COLO668 (cell line): ENCODE measurements around the gene MACO1.
"Not testable (repeated sequence)": the region's sequence is repeated elsewhere in the genome, so short reads cannot be mapped to it uniquely, and the experiment has no call there.

Source experiments
- DNase-seq: peaks from one replicate; lab custom pipeline; 2025; ENCODE audit not compliant: unreplicated experiment; lab: John Stamatoyannopoulos, UW

MACO1 gene

GRCh38 chr1:25430073-25430966 lies at the start of gene MACO1:
TSS of gene MACO1 (plus strand) at chr1:25430897. CDS start at chr1:25431099, 202 bp downstream.
- peak; percentile 99 for DNase-seq

- not testable (repeated sequence) for DNase-seq
Observed at GRCh38 chr1:25382543-25382942, 48.2 kb upstream of the MACO1 start.

- DNase-seq = not testable (repeated sequence)
Observed at GRCh38 chr1:25383090-25383489, 47.6 kb upstream of the MACO1 start.

GRCh38 chr1:25383875-25384274 lies 46.8 kb upstream of the MACO1 start:
- DNase-seq = not testable (repeated sequence)

GRCh38 chr1:25387096-25387495 lies 43.6 kb upstream of the MACO1 start:
- not testable (repeated sequence) for DNase-seq

- DNase-seq = peak; percentile 72
Observed at GRCh38 chr1:25388691-25389090, 42.0 kb upstream of the MACO1 start.

GRCh38 chr1:25389721-25390120 lies 41.0 kb upstream of the MACO1 start:
- DNase-seq = not testable (repeated sequence)

GRCh38 chr1:25392841-25393240 lies 37.9 kb upstream of the MACO1 start:
- DNase-seq = no peak

GRCh38 chr1:25397549-25397948 lies 33.1 kb upstream of the MACO1 start:
- not testable (repeated sequence) for DNase-seq

- DNase-seq = not testable (repeated sequence)
Observed at GRCh38 chr1:25398079-25398478, 32.6 kb upstream of the MACO1 start.

GRCh38 chr1:25402947-25403803 lies 27.5 kb upstream of the MACO1 start:
- peak; percentile 18 for DNase-seq

GRCh38 chr1:25405731-25406305 lies 24.9 kb upstream of the MACO1 start:
- not testable (repeated sequence) for DNase-seq

GRCh38 chr1:25409641-25410427 lies 20.9 kb upstream of the MACO1 start:
- not testable (repeated sequence) for DNase-seq

GRCh38 chr1:25412872-25413623 lies 17.6 kb upstream of the MACO1 start:
- not testable (repeated sequence) for DNase-seq

GRCh38 chr1:25414157-25414556 lies 16.5 kb upstream of the MACO1 start:
- DNase-seq = not testable (repeated sequence)

- DNase-seq = not testable (repeated sequence)
Observed at GRCh38 chr1:25414578-25414977, 16.1 kb upstream of the MACO1 start.

- DNase-seq = not testable (repeated sequence)
Observed at GRCh38 chr1:25417280-25417679, 13.4 kb upstream of the MACO1 start.

- DNase-seq = not testable (repeated sequence)
Observed at GRCh38 chr1:25419339-25419738, 11.4 kb upstream of the MACO1 start.

GRCh38 chr1:25420715-25421114 lies 10.0 kb upstream of the MACO1 start, which contains the start of gene RHCE:
TSS of gene RHCE (minus strand) at chr1:25420825. CDS start at chr1:25420786, 39 bp downstream.
- DNase-seq = not testable (repeated sequence)
